ENCODE measurements around the gene NIPA2.

Gene NIPA2

DNA sequence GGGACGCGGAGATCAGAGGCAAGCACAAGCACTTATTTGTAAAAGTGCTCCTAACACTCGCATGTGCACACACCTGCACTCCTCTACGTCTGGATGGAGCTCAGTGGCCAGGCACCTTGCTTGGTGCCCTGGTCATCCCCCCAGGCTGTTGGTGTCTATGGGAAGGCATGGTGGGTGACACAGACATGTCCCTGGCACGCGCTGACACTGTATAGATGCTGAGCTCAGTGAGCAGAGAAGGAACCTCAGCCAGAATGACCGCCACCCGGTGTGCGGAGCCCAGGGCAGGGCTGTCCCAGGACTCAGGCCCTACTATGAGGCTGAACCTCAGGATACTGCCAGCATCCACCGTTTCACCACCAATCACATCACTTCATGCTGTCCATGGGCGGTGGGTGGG lies 64.5 kb downstream of the NIPA2 start:
- DNase-seq (ENCODE audit: low read depth in 3 of 3), result no peak

DNA sequence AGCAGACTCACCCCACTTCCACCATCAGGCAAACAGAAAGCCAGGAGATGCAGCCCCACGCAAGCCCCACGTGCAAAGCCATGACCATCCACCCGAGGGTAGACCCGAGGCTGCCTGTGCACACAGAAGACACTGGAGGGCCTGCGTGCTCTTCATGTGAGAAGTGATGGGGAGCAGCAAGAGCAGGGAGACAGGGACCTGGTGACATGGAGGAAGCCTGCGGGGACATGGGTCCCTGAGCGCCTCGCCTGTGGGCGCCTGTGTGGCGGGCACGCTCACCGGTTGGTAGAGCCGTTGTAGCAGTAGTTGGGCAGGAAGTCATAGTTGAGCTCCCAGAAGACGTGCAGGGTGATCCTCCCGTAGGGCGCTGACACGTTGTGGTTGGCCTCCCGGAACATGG lies 65.0 kb downstream of the NIPA2 start:
- DNase-seq (ENCODE audit: low read depth in 3 of 3), result no peak

DNA sequence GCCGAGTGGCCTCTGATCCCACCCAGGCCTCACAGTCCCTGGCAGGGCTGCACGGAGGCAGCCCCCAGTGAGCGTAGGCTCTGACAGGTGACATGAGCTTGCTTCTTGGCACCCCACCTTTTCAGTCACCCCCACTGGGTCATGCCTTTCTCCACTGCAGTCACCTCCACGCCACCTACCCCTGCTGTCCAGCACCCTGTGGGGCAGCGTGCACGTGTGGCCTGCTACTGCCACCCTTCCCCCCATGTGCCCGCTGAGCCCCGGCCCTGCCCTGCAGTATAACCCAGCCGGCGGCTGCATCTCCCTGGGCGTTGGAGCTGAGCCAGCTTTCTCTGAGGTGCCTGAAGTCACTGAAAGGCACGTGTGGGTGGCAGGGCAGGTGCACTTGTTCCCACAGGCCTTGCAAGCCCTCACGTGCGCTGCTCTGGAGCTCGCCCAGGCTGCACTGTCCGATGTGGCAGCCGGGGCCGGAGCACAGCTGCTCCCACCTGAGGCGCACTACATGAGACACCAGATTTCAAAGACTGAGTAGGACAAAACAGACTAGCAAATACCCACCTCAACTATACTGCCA lies 65.6 kb downstream of the NIPA2 start:
- DNase-seq (ENCODE audit: low read depth in 3 of 3), result no peak

GRCh38 chr15:22904736-22905135 lies 66.3 kb downstream of the NIPA2 start:
- DNase-seq (ENCODE audit: low read depth in 3 of 3), result no peak

- DNase-seq (ENCODE audit: low read depth in 3 of 3), result no peak
Measured at GRCh38 chr15:22907161-22907950, 68.9 kb downstream of the NIPA2 start.

DNA sequence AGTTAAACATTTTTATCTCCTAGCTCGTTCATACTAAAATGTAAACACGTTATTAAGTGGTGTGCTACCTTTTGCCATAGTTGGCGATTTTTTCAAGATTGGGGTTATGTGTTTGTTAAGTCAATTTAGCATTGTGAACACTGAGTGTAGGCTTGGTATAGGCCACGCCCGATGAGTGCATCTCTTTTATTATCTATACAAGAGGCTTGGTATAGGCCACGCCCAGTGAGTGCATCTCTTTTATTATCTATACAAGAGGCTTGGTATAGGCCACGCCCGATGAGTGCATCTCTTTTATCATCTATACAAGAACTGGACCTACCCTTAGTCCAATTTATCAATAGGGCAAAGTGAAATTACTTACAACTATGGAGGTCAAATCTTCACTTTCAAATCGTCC lies 70.4 kb downstream of the NIPA2 start:
- DNase-seq (ENCODE audit: low read depth in 3 of 3), result no peak

- DNase-seq (ENCODE audit: low read depth in 3 of 3), result no peak
Measured at GRCh38 chr15:22911306-22911705, 72.8 kb downstream of the NIPA2 start.

DNA sequence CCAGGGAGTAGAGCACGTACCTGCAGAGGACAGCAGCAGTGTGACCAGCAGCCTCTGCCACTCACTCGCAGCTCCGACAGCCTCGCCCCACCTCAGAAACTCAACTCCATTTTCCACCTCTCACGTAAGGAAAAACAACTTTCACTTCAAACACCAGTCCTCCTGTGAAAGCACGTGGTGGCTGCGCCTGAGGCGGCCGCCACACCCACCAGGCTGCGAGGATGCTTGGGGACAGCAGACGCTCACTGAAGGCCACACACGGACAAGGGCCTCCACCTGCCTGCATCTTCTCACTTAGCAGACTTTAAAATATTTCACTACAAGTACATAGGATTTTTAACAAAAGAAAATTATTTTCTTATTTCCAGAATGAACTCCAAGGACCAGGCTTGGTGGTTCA lies 73.8 kb downstream of the NIPA2 start:
- DNase-seq (ENCODE audit: low read depth in 3 of 3), result no peak

GRCh38 chr15:22913646-22914380 lies 75.3 kb downstream of the NIPA2 start:
- DNase-seq (ENCODE audit: low read depth in 3 of 3), result no peak

GRCh38 chr15:22915866-22916515 lies 77.5 kb downstream of the NIPA2 start:
- DNase-seq (ENCODE audit: low read depth in 3 of 3), result no peak

DNA sequence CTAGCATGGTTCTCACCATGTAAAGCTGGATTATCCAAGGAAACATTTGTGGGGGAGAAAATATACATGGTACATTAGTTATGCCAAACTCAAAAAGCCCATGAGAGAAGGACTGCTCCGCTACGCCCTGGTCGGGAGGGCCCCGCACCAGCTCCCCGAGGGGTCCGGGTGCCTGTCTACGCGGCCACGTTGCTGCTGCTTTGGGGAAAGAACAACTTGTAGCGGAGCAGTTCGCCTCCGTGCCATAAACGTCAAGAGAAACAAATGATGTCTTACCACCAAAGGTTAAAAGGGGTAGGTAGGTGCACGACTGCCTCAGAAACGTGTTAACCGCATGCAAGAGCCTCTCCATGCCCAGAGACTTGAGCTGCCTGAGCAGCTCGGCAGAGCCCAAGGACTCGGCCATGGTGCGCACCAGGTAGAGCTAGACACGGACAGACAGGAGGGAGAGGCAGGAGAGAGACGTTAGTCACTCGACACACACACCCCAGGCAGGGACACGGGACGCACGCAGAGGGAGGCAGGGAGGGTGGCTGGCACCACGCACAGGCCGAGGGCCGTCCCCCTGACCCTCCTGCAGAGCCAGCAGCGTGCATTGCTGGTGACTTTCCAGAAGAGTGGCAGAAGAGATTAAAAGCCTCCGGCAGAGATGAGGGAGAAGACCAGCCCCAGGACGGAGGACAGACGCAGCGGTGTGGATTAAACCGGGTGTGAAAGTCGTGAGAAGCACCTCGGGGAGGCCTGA lies 78.3 kb downstream of the NIPA2 start:
- DNase-seq (ENCODE audit: low read depth in 3 of 3), result no peak

GRCh38 chr15:22917556-22917955 lies 79.1 kb downstream of the NIPA2 start:
- no peak for DNase-seq (ENCODE audit: low read depth in 3 of 3)
